Measurements from ENCODE around the gene BACE2.

The BACE2 gene

DNA sequence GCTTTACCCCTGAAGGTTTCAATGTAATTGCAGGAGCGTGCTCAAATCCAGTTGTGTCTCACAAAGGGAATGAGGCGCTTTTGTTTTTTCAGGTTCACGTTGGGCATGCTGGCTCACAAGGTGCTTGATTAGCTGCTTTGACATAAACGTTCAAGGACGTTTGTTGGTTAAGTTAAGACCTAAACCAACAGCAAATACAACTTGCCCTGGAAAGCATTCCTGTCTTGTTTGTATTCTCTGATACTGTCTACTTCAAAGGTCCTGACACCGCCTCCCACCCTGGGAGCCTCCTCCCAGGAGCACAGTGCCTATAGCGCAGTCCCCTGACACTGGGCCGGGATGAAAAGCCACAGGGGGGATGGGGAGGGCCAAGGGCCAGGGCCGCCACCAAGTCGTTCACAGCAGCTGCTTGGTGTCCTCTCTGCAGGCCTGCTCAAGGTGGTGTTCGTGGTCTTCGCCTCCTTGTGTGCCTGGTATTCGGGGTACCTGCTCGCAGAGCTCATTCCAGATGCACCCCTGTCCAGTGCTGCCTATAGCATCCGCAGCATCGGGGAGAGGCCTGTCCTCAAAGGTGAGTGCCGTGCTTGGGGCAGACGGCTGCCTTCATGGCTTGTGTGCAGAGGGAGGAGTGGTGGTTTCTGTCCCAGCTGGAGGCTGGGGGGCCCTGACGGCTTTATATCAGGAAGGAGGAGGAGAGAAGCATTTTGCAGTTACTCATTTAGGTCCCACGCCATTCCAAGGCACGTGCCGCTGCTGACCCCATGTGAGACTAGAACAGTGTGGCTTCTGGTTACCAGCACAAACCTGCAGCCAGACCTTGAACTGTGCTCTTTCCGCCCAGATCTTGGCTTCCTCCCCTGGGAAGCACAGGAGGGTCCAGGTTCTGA is 154.8 kb downstream of the BACE2 start:
- no peak for DNase-seq (ENCODE audit: low read depth)

DNA sequence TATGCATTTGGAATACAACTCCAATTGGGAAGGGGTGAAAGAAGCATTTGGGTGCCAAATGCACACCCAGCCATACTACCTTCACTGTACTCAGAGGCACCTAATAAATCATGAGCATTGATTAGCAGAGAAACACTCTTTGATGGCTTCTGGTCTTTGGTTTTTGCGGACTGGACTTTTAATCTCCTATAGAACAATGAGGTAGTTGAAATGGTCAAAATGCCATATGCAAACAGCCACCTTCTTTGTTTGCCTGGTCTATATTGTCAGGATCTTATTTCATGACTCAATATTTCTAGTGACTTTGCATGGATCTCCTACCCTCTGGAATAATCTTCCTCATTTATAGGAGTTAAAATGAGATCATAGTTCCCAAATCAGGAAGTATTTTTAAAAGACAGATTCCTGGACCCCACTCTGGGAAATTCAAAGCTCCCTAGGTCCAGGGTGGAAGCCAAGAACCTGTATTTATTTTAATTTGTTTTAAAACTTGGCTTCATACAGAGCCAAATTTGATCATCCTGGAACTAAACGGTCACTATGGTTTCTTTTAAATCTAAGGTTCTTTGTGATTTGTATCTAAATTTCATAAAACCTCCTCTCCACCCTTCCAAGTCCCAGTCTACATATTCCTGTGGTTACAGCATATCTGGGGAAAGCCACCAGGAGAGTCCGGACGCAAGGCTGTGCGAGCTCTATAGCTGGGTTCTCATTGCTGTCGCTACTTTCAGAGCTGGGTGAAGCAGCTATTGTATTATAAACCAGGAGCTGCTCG is 157.4 kb downstream of the BACE2 start:
- no peak for DNase-seq (ENCODE audit: low read depth)

DNA sequence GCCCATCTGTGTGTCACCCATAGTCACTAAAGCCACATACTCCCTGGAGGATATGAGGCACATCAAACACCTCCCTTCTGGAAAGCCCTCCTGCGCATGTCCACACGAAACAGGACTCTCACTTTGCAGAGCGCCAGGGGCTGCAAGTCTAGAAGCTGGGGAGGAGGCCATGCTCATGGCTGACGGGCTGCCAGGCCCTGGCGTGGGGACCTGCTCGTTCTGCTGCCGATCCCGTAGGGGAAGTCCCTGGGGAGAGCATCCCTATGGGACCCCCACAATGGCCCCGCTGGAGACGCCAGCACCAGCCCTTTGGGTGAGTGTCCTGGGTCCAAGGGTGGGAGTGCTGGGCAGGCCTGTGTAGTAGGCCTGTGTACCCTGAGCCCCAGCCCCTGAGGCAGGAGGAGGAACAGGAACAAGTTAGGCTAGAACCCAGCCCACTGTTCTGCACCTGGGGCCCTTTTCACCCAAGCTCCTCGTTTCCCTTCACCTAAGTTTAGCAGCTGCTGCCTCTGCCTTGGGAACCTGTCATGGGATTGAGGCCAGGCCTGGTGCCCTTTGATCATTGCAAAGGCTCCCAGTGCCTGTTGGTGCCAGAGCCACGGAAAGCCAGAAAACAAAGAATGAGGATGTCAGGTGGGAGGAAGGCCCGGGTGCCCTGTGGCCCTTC is 158.6 kb downstream of the BACE2 start:
- DNase-seq (ENCODE audit: low read depth), result no peak

DNA sequence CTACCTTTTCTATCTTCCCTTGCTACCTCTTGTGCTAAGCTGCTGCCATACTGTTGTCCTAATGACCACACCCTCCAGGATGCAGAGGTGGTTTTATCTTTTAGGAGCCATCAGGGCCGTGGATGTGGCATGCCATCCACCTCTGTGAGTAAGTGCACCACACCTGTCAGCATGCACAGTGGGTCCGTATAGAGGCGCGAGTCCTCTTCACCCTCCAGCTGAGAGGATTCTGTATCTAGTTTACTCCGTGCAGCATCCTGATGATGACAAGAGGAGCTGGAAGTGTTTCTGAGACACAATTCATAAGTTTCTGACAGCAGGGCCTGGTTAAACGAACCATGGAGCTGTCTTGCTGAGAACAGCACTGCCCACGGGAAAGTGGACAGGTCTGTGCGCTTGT is 159.8 kb downstream of the BACE2 start:
- DNase-seq (ENCODE audit: low read depth), result no peak

DNA sequence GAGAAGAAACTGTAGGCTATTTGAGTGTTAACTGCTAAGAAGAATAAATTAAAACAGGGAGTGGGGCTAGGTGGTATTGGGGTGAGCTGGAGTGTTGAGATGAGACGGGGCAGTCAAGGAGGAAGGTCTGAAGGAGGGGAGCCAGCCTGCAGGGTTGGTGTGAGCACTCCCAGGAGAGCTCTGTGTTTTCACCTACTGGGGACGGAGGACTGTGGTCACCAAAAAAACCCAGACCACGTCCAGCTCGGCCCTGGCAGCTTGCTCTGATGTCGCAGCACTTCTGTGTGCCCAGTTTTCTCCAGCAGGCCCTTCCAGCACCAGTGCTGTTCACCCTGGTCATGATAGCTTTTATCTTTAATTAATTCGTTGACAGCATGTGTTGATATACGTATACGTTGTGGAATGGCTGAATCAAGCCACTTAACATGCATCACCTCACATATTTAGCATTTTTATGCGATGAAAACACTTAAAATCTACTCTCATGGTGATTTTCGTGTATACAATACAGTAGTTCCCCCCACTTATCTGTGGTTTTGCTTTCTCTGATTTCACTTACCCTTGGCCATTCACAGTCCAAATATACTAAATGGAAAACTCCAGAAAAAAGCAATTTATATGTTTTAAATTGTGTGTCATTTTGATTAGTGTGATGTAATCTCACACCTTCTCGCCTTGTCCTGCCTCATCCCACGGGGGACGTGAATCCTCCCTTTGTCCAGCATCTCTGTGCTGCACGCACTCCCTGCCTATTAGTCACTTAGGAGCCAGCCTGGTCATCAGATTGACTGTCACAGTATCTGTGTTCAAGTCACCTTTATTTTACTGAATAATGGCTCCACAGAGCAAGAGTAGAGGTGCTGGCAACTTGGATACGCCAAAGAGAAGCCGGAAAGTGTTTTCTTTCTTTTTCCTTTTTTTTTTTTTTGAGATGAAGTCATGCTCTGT is 161.0 kb downstream of the BACE2 start:
- peak; percentile 2 for DNase-seq (ENCODE audit: low read depth)
